OCI-LY7 (cell line): Measurements from ENCODE around the gene GJA9.
"Not testable (repeated sequence)": the region's sequence is repeated elsewhere in the genome, so short reads cannot be mapped to it uniquely, and the experiment has no call there.

ENCODE experiments used
- CTCF ChIP-seq: fragments of 200-600 bp; sonication (generic); conservative IDR thresholded peaks from 2 replicates; pipeline ENCODE4 v1.5.1; 2014; ENCODE audit warnings: mild to moderate bottlenecking, antibody characterized with exemption, low read length, moderate library complexity, mixed read lengths
- EZH2phosphoT487 ChIP-seq: fragments of 200-600 bp; sonication (generic); IDR thresholded peaks from 2 replicates; pipeline ENCODE4 v1.6.1; 2018; ENCODE audit warnings: low read depth, borderline replicate concordance, mild to moderate bottlenecking, mixed run types, antibody characterized with exemption, low read length, moderate library complexity, mixed read lengths

DNA sequence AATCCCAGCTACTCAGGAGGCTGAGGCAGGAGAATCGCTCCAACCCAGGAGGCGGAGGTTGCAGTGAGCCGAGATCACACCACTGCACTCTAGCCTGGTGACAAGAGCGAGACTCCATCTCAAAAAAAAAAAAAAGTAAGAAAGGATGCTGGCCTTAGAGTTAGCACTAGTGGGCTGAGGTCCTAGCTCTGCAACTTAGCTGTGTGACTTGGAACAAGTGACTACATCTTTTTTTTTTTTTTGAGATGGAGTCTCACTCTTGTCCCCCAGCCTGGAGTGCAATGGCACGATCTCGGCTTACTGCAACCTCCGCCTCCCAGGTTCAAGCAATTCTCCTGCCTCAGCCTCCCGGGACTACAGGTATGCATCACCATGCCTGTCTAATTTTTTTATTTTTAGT is 33.5 kb upstream of the GJA9 start:
- TF ChIP-seq CTCF, EZH2phosphoT487: not testable (repeated sequence)
